SK-N-MC (cell line): Measurements from ENCODE around the gene SPACA7.

Experiments used
- EZH2 ChIP-seq: fragments of 200-600 bp; sonication (generic); IDR thresholded peaks from one replicate; pipeline ENCODE4 v1.6.1; 2017; ENCODE audit warnings: antibody characterized with exemption
- POLR2AphosphoS5 ChIP-seq: IDR thresholded peaks from 2 replicates; pipeline ENCODE4 v1.6.1; 2012; ENCODE audit warnings: mild to moderate bottlenecking, low read depth, low read length, borderline replicate concordance

DNA sequence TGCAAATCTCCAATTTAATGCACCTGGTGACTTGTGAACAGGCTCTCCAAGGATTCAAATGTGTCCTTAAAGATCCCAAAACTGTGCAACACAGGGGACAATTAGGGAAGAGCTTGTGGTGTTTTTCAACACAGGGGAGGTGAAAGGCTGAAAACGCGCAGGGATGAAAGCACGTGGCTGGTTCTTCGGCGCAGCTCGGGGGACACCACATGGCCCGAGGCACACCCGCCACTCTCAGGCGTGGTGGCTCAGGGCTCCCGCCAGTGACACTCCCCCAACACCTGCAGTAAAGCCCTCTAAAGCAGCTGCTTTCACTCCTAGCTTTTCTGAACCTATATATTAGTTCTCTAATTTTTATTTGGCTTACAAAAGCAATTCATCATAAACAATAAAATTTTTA is 91.9 kb downstream of the SPACA7 start:
- no peak for TF ChIP-seq EZH2
- no peak for TF ChIP-seq POLR2AphosphoS5
